ENCODE data around the gene PRKCB. TPM values are rescaled to one million over a fixed set of nuclear protein-coding genes. Genes with fewer than 3 reads are reported as not detected.

Gene PRKCB
- total RNA-seq, 4 donors from 2014 or later: 7.0 to 88.3 (median 15.9) TPM

DNA sequence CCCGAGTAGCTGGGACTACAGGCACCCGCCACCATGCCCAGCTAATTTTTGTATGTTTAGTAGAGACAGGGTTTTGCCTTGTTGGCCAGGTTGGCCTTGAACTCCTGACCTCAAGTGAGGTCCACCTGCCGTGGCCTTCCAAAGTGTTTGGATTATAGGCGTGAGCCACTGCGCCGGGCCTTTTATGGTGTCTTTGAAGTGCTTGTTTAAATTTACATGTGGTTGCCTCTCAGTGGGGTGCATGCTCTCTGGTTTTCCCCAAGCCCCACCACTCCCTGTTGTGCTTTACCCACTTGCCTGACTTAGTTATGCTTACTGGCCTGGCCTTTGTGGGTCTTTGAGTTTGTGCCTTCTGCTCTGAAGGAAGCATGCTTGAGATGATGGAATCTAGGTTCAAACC lies 132.0 kb downstream of the PRKCB start:
- H3K27me3 ChIP-seq: no peaks in the 10 kb centered on the region
- no peaks in the 10 kb centered on the region for H3K4me1 ChIP-seq
- H3K36me3 ChIP-seq: no peaks in the 10 kb centered on the region
- no peak for TF ChIP-seq POLR2A (IDR thresholded peaks at IDR 0.05)
- TF ChIP-seq, protein P1, sequence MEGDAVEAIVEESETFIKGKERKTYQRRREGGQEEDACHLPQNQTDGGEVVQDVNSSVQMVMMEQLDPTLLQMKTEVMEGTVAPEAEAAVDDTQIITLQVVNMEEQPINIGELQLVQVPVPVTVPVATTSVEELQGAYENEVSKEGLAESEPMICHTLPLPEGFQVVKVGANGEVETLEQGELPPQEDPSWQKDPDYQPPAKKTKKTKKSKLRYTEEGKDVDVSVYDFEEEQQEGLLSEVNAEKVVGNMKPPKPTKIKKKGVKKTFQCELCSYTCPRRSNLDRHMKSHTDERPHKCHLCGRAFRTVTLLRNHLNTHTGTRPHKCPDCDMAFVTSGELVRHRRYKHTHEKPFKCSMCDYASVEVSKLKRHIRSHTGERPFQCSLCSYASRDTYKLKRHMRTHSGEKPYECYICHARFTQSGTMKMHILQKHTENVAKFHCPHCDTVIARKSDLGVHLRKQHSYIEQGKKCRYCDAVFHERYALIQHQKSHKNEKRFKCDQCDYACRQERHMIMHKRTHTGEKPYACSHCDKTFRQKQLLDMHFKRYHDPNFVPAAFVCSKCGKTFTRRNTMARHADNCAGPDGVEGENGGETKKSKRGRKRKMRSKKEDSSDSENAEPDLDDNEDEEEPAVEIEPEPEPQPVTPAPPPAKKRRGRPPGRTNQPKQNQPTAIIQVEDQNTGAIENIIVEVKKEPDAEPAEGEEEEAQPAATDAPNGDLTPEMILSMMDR (IDR thresholded peaks at IDR 0.05): no peak
- H3K9me3 ChIP-seq: no peaks in the 10 kb centered on the region
- H3K4me3 ChIP-seq: no peak overlapping the region
- no peak overlapping the region for H3K27ac ChIP-seq
- no peak for DNase-seq

- H3K9me3 ChIP-seq: no peaks in the 10 kb centered on the region
- no peaks in the 10 kb centered on the region for H3K36me3 ChIP-seq
- TF ChIP-seq POLR2A (IDR thresholded peaks at IDR 0.05): no peak
- TF ChIP-seq, protein P1 (IDR thresholded peaks at IDR 0.05): no peak
- DNase-seq: no peak
- no peak overlapping the region for H3K27ac ChIP-seq
- no peaks in the 10 kb centered on the region for H3K27me3 ChIP-seq
- no peaks in the 10 kb centered on the region for H3K4me1 ChIP-seq
- H3K4me3 ChIP-seq: no peak overlapping the region
Observed at GRCh38 chr16:23968176-23968575, 132.4 kb downstream of the PRKCB start.

DNA sequence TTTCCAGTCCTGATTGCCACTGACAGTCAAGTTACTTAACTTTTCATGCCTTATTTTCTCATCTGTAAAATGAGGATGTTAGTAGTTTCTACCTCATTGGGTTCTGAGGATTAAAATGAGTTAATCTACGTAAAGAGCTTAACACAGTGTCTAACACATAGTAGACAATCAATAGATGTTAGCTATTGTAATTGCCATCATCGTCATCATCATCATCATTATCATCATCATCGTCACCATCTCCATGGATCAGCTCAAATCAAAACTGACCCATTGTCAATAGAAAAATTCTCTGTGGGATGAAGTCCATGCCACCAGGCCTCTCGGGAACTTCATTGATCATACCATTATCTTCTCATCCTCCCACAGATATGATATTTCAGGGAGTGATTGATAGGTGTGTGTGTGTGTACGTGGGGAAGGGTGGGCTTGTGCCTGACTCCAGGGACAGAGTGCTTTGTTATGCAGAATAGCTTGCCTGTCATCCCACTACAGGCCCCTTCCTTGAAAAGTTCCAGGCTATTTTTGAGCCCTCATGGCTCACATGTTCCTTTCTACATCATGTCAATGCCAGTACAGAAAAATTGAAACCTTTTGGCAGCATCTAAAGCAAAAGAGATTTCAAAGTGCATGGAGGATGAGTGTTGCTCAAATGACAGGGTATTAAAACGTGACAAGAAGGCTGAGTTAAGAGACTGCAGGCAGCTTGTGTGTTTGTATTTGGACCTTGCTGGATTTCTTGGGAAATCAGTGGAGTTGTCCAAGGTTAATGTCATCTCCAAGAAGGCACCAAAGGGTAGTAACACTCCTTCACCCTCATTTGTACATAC lies 133.9 kb downstream of the PRKCB start:
- Histone ChIP-seq H3K27me3 (no peaks in the 10 kb centered on the region), H3K4me1 (no peaks in the 10 kb centered on the region), H3K36me3 (no peaks in the 10 kb centered on the region), H3K27ac (no peak overlapping the region), H3K9me3 (no peaks in the 10 kb centered on the region), H3K4me3 (no peak overlapping the region)
- no peak for TF ChIP-seq POLR2A (IDR thresholded peaks at IDR 0.05)
- TF ChIP-seq, protein P1 (IDR thresholded peaks at IDR 0.05): no peak
- no peak for DNase-seq

DNA sequence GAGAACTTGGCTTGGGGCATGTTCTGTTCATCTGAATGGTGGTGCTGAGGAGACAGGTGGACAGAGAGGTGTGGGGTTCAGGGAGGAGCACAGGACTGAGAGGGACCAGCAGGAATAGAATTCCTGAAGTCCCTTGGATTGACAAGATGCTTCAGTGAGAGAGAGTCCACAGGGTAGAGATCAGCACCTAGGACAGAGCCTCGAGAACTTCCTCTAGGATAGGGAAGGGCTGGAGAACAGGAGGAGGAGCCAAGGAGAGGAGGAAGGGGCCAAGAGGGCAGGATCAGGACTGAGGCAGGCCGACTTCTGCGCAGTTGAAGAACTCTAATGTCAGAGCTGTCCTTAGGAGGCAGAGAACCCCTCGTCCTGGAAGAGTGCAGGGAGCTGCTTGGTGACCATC lies 138.4 kb downstream of the PRKCB start:
- Histone ChIP-seq H3K27me3 (no peaks in the 10 kb centered on the region), H3K4me3 (no peak overlapping the region), H3K9me3 (no peaks in the 10 kb centered on the region), H3K4me1 (no peaks in the 10 kb centered on the region), H3K36me3 (no peaks in the 10 kb centered on the region), H3K27ac (no peak overlapping the region)
- no peak for DNase-seq
- no peak for TF ChIP-seq POLR2A (IDR thresholded peaks at IDR 0.05)
- TF ChIP-seq, protein P1 (IDR thresholded peaks at IDR 0.05): no peak

- Histone ChIP-seq H3K4me1 (no peaks in the 10 kb centered on the region), H3K9me3 (no peaks in the 10 kb centered on the region), H3K36me3 (no peaks in the 10 kb centered on the region), H3K4me3 (no peak overlapping the region), H3K27me3 (no peaks in the 10 kb centered on the region), H3K27ac (no peak overlapping the region)
- no peak for DNase-seq
- no peak for TF ChIP-seq POLR2A (IDR thresholded peaks at IDR 0.05)
- TF ChIP-seq, protein P1 (IDR thresholded peaks at IDR 0.05): no peak
Observed at GRCh38 chr16:23975293-23975692, 139.5 kb downstream of the PRKCB start.
